Upper lobe of left lung (tissue), 4 donors: ENCODE measurements around the gene DUSP8.

ENCODE experiments used
- CTCF ChIP-seq, 6 experiments: fragments of 450-650 bp in 4 of 6; fragments of 200-600 bp in 2 of 6; sonication (generic) in 2 of 6; IDR thresholded peaks; one replicate each; pipeline ENCODE4 v1.5.1; 2016 to 2019; ENCODE audit warnings: antibody characterized with exemption in 6 of 6
- EP300 ChIP-seq, 4 donors: sonication (generic); formaldehyde crosslinking; IDR thresholded peaks; one replicate each; pipeline ENCODE4 v1.5.1; 2017; ENCODE audit warnings: antibody characterized with exemption in 4 of 4, control low read depth in 2 of 4
- POLR2A ChIP-seq, 4 donors: fragments of 450-650 bp; IDR thresholded peaks; one replicate each; pipeline ENCODE4 v1.5.1; 2016 to 2017; ENCODE audit warnings: antibody characterized with exemption in 4 of 4, mild to moderate bottlenecking in 2 of 4

- TF ChIP-seq CTCF (IDR thresholded peaks at IDR 0.05) (no peak), EP300 (IDR thresholded peaks at IDR 0.05) (no peak), POLR2A (IDR thresholded peaks at IDR 0.05) (no peak)
These were observed 6.2 kb downstream of the DUSP8 start for GRCh38 chr11:1565904-1566247.
